Subcutaneous abdominal adipose tissue (tissue), 5 donors: ENCODE measurements around the gene MXRA8.

Experiments used
- H3K27ac ChIP-seq: one replicate; pipeline ENCODE4 v1.7.0; 2013; ENCODE audit warnings: low read depth, mild to moderate bottlenecking, inconsistent platforms, low read length, moderate library complexity
- H3K27me3 ChIP-seq, 5 donors: one replicate each; pipeline ENCODE4 v1.7.0; 2013; ENCODE audit warnings: low read length in 5 of 5, inconsistent platforms in 1 of 5; ENCODE audit not compliant: control insufficient read depth in 5 of 5, insufficient read depth in 4 of 5
- H3K36me3 ChIP-seq, 5 donors: one replicate each; pipeline ENCODE4 v1.7.0; 2013; ENCODE audit warnings: low read length in 5 of 5; ENCODE audit not compliant: control insufficient read depth in 5 of 5, insufficient read depth in 5 of 5
- H3K4me1 ChIP-seq, 5 donors: one replicate each; pipeline ENCODE4 v1.7.0; 2013; ENCODE audit warnings: low read length in 5 of 5, mild to moderate bottlenecking in 3 of 5, moderate library complexity in 1 of 5; ENCODE audit not compliant: control insufficient read depth in 5 of 5, insufficient read depth in 5 of 5
- H3K4me3 ChIP-seq, 5 donors: one replicate each; pipeline ENCODE4 v1.7.0; 2013; ENCODE audit warnings: low read length in 5 of 5, low read depth in 1 of 5
- H3K9ac ChIP-seq, 5 donors: one replicate each; pipeline ENCODE4 v1.7.0; 2013; ENCODE audit warnings: low read length in 5 of 5, mild to moderate bottlenecking in 4 of 5, moderate library complexity in 3 of 5
- H3K9me3 ChIP-seq, 5 donors: one replicate each; pipeline ENCODE4 v1.7.0; 2013; ENCODE audit warnings: low read length in 5 of 5; ENCODE audit not compliant: control insufficient read depth in 5 of 5
- donor health status: healthy.
- donor health status: healthy.
- donor health status: healthy.
- donor health status: healthy.
- donor health status: healthy.

Gene MXRA8

DNA sequence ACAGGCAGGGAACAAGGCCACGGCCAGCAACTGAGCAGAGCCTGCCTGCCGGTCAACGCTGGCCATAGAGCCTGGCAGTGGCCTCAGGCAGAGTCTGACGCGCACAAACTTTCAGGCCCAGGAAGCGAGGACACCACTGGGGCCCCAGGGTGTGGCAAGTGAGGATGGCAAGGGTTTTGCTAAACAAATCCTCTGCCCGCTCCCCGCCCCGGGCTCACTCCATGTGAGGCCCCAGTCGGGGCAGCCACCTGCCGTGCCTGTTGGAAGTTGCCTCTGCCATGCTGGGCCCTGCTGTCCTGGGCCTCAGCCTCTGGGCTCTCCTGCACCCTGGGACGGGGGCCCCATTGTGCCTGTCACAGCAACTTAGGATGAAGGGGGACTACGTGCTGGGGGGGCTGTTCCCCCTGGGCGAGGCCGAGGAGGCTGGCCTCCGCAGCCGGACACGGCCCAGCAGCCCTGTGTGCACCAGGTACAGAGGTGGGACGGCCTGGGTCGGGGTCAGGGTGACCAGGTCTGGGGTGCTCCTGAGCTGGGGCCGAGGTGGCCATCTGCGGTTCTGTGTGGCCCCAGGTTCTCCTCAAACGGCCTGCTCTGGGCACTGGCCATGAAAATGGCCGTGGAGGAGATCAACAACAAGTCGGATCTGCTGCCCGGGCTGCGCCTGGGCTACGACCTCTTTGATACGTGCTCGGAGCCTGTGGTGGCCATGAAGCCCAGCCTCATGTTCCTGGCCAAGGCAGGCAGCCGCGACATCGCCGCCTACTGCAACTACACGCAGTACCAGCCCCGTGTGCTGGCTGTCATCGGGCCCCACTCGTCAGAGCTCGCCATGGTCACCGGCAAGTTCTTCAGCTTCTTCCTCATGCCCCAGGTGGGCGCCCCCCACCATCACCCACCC is 27.0 kb downstream of the MXRA8 start, which contains the start of gene TAS1R3:
TSS of gene TAS1R3 (plus strand) at position 213 of the 898 bp plus-strand sequence. CDS start at position 279, 66 bp downstream.
- Histone ChIP-seq H3K9ac (no peak within 1 kb of the TSS), H3K36me3 (peaks cover 0 to 38% (median 27%) of the 10 kb centered on the region in 5 donors), H3K27me3 (peaks cover 0 to 4% (median 0%) of the 10 kb centered on the region in 5 donors), H3K4me1 (peaks cover 0 to 24% (median 19%) of the 10 kb centered on the region in 5 donors), H3K9me3 (no peaks in the 10 kb centered on the region), H3K27ac (no peak within 1 kb of the TSS), H3K4me3 (no peak within 1 kb of the TSS)

DNA sequence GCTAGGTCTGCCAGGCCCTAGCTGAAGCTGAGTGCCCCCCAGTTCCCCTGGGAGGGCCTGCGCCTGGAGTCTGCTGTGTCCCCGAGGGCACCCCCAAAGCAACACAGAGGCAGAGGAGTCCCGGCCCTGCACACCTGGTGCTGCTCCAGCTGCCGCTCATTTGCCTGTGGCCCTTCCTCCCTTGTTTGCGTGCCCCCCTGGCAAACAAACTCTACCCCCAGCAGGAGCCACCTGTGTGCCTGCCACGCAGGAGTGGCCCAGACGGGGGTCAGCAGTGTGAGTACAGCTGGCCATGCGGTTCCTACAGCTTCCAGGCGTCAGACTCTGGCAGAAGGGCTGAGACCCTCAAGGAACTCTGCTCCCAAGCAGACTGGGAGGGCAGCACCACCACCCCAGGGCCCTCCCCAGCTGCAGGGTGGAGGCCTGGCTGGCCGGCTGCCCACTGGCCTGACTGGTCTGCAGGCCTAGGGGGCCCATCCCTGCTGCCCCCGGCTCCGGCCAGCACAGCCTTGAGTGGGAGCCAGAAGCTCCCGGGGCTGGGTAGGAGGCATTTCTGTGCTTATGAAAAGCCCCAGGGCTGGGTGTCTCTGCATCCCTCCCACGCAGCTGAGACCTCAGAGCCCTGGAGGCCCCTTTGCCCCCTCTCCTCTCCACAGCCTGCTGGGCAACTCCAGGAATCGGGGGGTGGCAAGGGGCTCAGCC is 27.8 kb downstream of the MXRA8 start:
- no peak overlapping the region for H3K27ac ChIP-seq
- no peak overlapping the region for H3K9ac ChIP-seq
- no peak overlapping the region for H3K4me3 ChIP-seq

DNA sequence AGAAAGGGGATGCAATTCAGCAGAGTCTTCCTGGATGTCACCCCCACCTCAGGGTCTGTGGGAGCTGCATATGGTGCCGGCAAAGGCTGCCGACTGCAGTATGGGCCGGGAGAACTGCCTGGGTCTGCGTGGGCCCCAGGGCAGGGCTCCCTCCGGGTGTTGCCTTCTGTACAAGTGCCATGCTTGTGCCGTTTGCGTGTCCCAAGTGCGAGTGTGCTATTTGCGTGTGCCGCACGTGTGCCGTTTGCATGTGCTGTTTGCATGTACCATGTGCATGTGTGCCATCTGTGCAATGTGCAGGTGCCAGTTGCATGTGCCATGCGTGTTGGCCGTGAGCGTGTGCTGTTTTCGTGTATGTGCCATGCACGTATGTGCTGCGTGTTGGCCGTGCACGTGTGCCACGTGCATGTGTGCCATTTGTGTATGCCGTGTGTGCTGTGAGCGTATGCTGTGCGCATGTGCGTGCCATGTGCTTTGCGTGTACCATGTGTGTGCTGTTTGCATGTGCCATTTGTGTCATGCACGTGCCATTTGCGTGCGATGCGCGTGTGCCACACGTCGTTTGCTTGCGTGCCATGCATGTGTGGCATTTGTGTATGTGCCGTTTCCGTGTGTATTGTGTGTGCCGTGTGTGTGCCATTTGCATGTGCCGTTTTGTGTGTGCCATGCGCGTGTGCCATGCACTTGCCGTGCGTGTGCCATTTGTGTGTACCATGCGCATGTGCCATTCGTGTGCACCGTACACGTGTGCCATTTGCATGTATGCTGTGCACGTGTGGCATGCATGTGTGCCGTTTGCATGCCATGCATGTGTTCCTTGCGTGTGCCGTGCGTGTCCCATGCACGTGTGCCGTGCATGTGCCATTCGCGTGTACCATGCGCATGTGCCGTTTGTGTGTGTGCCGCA is 28.8 kb downstream of the MXRA8 start:
- Histone ChIP-seq H3K27me3 (peaks cover 0 to 4% (median 0%) of the 10 kb centered on the region in 5 donors), H3K9ac (no peak overlapping the region), H3K4me3 (no peak overlapping the region), H3K9me3 (no peaks in the 10 kb centered on the region), H3K4me1 (peaks cover 7 to 40% (median 33%) of the 10 kb centered on the region in 5 donors), H3K36me3 (peaks cover 0 to 28% (median 24%) of the 10 kb centered on the region in 5 donors), H3K27ac (no peak overlapping the region)

More for the DNA sequence above, 27.8 kb downstream of the MXRA8 start:
- Histone ChIP-seq H3K9me3 (no peaks in the 10 kb centered on the region), H3K27me3 (peaks cover 0 to 4% (median 0%) of the 10 kb centered on the region in 5 donors), H3K4me1 (peaks cover 4 to 32% (median 27%) of the 10 kb centered on the region in 5 donors), H3K36me3 (peaks cover 0 to 31% (median 24%) of the 10 kb centered on the region in 5 donors)

DNA sequence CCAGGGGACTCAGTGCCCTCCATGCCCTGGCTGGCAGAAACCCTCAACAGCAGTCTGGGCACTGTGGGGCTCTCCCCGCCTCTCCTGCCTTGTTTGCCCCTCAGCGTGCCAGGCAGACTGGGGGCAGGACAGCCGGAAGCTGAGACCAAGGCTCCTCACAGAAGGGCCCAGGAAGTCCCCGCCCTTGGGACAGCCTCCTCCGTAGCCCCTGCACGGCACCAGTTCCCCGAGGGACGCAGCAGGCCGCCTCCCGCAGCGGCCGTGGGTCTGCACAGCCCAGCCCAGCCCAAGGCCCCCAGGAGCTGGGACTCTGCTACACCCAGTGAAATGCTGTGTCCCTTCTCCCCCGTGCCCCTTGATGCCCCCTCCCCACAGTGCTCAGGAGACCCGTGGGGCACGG is 30.1 kb downstream of the MXRA8 start:
- Histone ChIP-seq H3K27ac (no peak overlapping the region), H3K9ac (no peak overlapping the region), H3K4me1 (peaks cover 7 to 41% (median 34%) of the 10 kb centered on the region in 5 donors)

DNA sequence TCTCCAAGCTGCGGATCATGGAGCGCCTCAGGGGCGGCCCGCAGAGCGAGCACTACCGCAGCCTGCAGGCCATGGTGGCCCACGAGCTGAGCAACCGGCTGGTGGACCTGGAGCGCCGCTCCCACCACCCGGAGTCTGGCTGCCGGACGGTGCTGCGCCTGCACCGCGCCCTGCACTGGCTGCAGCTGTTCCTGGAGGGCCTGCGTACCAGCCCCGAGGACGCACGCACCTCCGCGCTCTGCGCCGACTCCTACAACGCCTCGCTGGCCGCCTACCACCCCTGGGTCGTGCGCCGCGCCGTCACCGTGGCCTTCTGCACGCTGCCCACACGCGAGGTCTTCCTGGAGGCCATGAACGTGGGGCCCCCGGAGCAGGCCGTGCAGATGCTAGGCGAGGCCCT is 31.1 kb downstream of the MXRA8 start:
- Histone ChIP-seq H3K4me3 (no peak overlapping the region), H3K9me3 (no peaks in the 10 kb centered on the region), H3K27ac (no peak overlapping the region), H3K9ac (no peak overlapping the region), H3K4me1 (peaks cover 7 to 46% (median 40%) of the 10 kb centered on the region in 5 donors), H3K27me3 (peaks cover 0 to 4% (median 0%) of the 10 kb centered on the region in 5 donors), H3K36me3 (peaks cover 0 to 28% (median 24%) of the 10 kb centered on the region in 5 donors)

More for the DNA sequence above, 30.1 kb downstream of the MXRA8 start:
- H3K36me3 ChIP-seq, result peaks cover 0 to 28% (median 24%) of the 10 kb centered on the region in 5 donors
- H3K9me3 ChIP-seq, result no peaks in the 10 kb centered on the region
- peaks cover 0 to 4% (median 0%) of the 10 kb centered on the region in 5 donors for H3K27me3 ChIP-seq
- no peak overlapping the region for H3K4me3 ChIP-seq

DNA sequence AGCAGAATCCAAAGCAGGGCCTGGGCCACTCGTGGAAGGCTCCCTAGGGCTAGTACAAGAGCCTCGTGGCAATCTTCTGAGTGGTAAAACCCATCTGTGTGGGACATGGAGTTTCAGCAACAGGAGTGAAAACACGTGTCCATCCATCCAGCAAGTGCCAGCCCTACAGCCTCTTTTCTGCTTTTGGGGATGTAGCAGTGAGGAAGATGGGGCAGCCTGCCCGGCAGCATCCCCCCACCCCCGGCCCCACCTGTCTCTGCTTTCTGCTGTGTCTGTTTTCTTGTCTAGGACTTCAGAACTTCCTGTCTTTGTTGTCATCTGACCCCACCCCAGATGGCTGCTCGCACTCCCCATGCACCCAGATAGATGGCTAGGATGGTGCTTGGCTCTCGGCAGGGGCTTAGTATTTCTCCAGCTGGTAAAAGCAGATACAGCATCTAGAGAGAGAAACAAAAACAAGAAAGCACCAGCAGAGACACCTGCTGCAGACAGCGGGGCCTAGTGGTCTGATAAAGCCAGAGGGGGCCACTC is 32.2 kb downstream of the MXRA8 start:
- Histone ChIP-seq H3K4me1 (peaks cover 7 to 54% (median 46%) of the 10 kb centered on the region in 5 donors), H3K9me3 (no peaks in the 10 kb centered on the region), H3K27me3 (no peaks in the 10 kb centered on the region), H3K27ac (peak overlapping the region; percentile 57), H3K36me3 (peaks cover 0 to 32% (median 24%) of the 10 kb centered on the region in 5 donors), H3K4me3 (peak overlapping the region in 4 of 5 donors; percentile 25 to 86 (median 76)), H3K9ac (peak overlapping the region in 3 of 5 donors; percentile 80 to 98 (median 88))

DNA sequence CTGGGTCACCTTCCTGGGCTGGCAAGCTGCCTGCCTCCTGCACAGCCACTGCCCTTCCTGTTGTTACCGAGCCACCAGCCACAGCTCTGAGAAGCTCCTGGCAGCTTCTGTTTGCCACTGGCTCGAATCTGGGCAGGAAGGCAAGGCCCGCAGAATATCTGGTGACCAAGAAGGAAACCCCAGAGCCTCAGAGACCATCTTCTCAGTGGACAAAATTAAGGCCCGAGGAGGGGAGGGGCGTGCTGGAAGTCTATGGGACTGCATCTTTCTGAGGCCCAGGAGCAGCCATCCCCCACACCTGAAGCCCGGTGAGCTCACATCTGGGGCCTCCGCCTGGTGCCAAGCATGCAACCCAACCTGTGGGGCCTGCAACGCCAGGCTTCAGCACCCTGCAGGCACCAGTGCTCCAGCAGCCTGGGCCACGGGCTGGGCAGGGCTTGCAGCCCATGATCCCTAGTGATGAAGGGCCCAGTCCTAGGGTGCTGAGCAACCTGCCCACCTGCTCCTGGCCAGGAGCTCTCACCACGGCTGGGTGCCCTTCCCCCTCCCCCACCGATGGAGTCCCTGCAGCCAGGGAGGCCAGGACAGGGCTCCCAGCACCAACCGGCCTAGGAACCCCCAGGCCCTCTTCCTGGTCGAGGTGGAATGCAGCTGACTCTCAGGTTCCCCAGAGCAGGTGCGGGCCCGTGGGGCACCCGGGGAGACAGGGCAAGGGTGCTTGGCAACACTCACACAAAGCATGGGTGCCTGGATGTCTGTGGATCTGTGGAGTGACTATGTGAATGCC is 32.9 kb downstream of the MXRA8 start:
- Histone ChIP-seq H3K4me3 (peak overlapping the region; percentile 73 to 86 (median 77)), H3K36me3 (peaks cover 0 to 39% (median 24%) of the 10 kb centered on the region in 5 donors), H3K9ac (peak overlapping the region; percentile 16 to 98 (median 88)), H3K4me1 (peaks cover 7 to 52% (median 48%) of the 10 kb centered on the region in 5 donors), H3K27ac (peak overlapping the region; percentile 57), H3K27me3 (no peaks in the 10 kb centered on the region), H3K9me3 (no peaks in the 10 kb centered on the region)

DNA sequence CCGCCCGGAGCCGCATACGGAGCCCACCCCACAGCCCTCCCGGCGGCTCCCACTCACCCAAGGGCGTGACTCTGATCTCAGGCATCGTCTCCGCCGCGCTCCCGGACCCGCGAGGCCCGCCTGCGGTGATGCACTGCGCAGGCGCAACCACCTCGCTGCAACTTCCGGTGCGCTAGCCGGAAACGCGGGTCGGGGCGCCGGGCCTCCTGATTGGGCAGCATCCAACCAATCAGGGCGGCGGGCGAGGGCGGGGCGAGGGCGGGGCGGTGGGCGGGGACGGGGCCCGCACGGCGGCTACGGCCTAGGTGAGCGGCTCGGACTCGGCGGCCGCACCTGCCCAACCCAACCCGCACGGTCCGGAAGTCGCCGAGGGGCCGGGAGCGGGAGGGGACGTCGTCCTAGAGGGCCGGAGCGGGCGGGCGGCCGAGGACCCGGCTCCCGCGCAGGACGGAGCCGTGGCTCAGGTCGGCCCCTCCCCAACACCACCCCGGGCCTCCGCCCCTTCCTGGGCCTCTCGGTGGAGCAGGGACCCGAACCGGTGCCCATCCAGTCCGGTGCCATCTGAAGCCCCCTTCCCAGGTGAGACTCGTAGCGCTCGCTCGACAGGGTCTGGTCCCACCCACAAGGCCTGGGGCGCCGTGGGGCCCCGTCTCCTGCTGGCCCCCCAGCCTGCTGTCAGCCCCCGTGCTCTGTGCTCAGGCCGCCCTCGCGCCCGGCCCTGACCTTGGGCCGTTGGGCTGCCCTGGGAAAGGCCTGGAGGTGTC is 33.6 kb downstream of the MXRA8 start, which contains the start of the genes CPTP and INTS11:
TSS of gene CPTP (plus strand) at position 279 of the 764 bp plus-strand sequence. CDS start 2,109 bp downstream, outside the sequence.
TSS of gene INTS11 (minus strand) at position 137 of the 764 bp plus-strand sequence. CDS start at position 85, 52 bp downstream.
- Histone ChIP-seq H3K36me3 (peaks cover 0 to 47% (median 30%) of the 10 kb centered on the region in 5 donors), H3K4me3 (peak within 1 kb of the TSS; percentile 73 to 86 (median 78)), H3K27ac (peak within 1 kb of the TSS; percentile 57), H3K27me3 (no peaks in the 10 kb centered on the region), H3K9ac (peak within 1 kb of the TSS; percentile 16 to 98 (median 88)), H3K4me1 (peaks cover 3 to 52% (median 47%) of the 10 kb centered on the region in 5 donors), H3K9me3 (no peaks in the 10 kb centered on the region)
